Thoracic aorta (tissue), 2 donors: ENCODE data around the gene WDR3. TPM values are rescaled to one million over a fixed set of nuclear protein-coding genes. Genes with fewer than 3 reads are reported as not detected.

Experiments used
- ATAC-seq: fragments of 150-250 bp; one replicate; pipeline ENCODE4 v1.8.0; 2017; ENCODE audit warnings: low read depth; ENCODE audit not compliant: insufficient number of reproducible peaks, low FRiP score
- DNase-seq: peaks from one replicate; pipeline ENCODE4 v3.0.0-alpha.2; 2020; ENCODE audit warnings: low spot score
- H3K27ac ChIP-seq, 2 donors: fragments of 200-600 bp; sonication (generic); 1 replicate in 1 of 2; 2 replicates in 1 of 2; pipeline ENCODE4 v1.5.1; 2016; ENCODE audit warnings: mild to moderate bottlenecking in 2 of 2, moderate library complexity in 2 of 2
- H3K27me3 ChIP-seq: fragments of 200-600 bp; sonication (generic); replicated peaks from 2 replicates; pipeline ENCODE4 v1.6.0; 2016; ENCODE audit warnings: mild to moderate bottlenecking; ENCODE audit not compliant: insufficient read depth
- H3K36me3 ChIP-seq: fragments of 200-600 bp; sonication (generic); one replicate; pipeline ENCODE4 v1.5.1; 2016
- H3K4me1 ChIP-seq, 2 donors: fragments of 200-600 bp; sonication (generic); 1 replicate in 1 of 2; 2 replicates in 1 of 2; pipeline versions ENCODE4 v1.5.1 to v1.6.0; 2016; ENCODE audit warnings: low read depth in 2 of 2, mild to moderate bottlenecking in 1 of 2; ENCODE audit not compliant: control insufficient read depth in 1 of 2
- H3K4me3 ChIP-seq: fragments of 200-600 bp; sonication (generic); 2 replicates; pipeline ENCODE4 v1.5.1; 2016; ENCODE audit warnings: mild to moderate bottlenecking
- H3K9me3 ChIP-seq: fragments of 200-600 bp; sonication (generic); 2 replicates; pipeline ENCODE4 v1.5.1; 2016
- total RNA-seq, 2 donors: library from RNA; depleted of rRNA; stranded (reverse); fragments of >200 nt; gene quantifications; one replicate each; pipeline versions ENCODE4 v1.1.0 to v1.2.3, GENCODE V29; 2016
- TF ChIP-seq, protein P1 (sequence below): fragments of 200-600 bp; sonication (generic); IDR thresholded peaks from one replicate; pipeline ENCODE4 v1.5.1; 2019; ENCODE audit warnings: antibody characterized with exemption

The WDR3 gene
- total RNA-seq, 2 donors from 2014 or later, result 4.5 to 22.8 TPM

DNA sequence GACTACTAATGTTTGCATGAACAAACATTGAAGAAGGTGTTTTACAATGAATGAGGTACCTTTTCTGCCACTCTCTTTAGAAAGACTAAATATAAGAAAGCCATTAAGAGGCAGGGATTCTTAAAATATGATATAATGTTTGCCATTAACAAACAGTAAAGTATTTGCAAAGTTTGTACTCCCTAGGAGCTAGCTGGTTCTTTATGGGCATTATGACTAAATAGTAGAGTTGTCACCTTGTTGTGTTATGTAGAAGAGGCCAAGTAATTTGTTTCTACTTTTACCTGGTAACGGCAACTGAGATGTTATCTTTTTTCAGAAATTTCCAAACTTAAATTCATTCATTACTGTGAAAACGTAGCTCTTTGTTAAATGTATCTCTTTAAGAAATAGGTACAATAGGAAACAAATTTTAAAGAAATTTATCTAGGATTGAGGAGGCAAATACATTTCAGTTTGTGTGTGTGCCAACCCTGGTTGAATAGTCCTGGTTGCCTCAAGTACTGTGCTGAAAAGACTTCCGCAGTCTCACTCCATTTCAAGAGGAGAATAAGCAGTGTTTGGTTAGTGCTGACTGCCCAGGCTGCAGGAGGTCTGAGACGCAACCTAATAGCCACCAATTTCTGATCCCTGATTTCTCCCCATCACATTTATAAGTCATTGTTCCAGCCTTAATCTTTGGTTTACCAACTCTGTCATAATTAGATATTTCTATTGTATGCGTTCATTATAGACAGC, 52.1 kb downstream of the WDR3 start:
- Histone ChIP-seq H3K27me3 (no peaks in the 10 kb centered on the region), H3K9me3 (no peaks in the 10 kb centered on the region), H3K36me3 (no peaks in the 10 kb centered on the region), H3K27ac (no peak overlapping the region), H3K4me3 (no peak overlapping the region), H3K4me1 (no peaks in the 10 kb centered on the region)
- DNase-seq (no peak), ATAC-seq (no peak)
- TF ChIP-seq, protein P1, sequence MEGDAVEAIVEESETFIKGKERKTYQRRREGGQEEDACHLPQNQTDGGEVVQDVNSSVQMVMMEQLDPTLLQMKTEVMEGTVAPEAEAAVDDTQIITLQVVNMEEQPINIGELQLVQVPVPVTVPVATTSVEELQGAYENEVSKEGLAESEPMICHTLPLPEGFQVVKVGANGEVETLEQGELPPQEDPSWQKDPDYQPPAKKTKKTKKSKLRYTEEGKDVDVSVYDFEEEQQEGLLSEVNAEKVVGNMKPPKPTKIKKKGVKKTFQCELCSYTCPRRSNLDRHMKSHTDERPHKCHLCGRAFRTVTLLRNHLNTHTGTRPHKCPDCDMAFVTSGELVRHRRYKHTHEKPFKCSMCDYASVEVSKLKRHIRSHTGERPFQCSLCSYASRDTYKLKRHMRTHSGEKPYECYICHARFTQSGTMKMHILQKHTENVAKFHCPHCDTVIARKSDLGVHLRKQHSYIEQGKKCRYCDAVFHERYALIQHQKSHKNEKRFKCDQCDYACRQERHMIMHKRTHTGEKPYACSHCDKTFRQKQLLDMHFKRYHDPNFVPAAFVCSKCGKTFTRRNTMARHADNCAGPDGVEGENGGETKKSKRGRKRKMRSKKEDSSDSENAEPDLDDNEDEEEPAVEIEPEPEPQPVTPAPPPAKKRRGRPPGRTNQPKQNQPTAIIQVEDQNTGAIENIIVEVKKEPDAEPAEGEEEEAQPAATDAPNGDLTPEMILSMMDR, result no peak

DNA sequence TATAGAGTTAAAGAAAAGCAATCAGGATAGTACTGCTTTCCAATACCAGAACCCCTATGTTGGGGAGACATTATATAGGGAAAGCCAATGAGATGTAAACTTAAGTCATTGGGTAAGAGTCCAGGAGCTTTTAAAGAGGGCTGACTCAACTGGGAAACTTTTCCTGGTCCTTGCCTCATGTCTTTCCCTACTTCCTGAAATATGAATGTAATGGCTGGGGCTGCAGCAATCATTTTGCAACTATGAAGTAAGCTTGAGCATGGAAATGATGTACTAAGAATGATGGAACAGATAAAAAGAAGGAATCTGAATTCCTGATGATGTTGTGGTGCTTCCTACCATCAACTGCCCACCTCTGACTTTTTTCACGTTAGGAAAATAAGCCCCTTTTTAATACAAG, 55.7 kb downstream of the WDR3 start:
- H3K36me3 ChIP-seq, result no peaks in the 10 kb centered on the region
- TF ChIP-seq, protein P1, result no peak
- no peaks in the 10 kb centered on the region for H3K27me3 ChIP-seq
- no peaks in the 10 kb centered on the region for H3K9me3 ChIP-seq
- H3K4me1 ChIP-seq, result no peaks in the 10 kb centered on the region
- ATAC-seq, result no peak
- H3K27ac ChIP-seq, result no peak overlapping the region
- DNase-seq, result no peak
- no peak overlapping the region for H3K4me3 ChIP-seq

DNA sequence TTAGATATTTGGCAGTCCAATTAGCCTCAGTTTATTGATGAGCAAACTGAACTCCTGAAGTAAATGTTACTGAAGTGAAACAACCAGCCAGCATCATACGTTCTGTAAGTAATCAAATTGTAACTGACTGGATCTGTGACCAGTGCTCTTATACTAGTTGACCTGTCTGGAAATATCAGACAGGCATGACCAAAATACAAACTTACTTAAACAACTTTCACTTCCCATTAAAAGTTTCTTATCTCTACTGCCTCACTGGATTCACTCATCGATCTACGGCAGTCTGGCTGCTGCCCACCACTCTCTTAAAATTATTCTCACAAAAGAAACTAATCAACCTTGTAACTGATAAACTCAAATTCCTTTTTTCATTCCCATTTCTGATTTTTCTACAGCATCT, 56.4 kb downstream of the WDR3 start:
- Histone ChIP-seq H3K4me3 (no peak overlapping the region), H3K9me3 (no peaks in the 10 kb centered on the region), H3K27ac (no peak overlapping the region), H3K36me3 (no peaks in the 10 kb centered on the region), H3K27me3 (no peaks in the 10 kb centered on the region), H3K4me1 (no peaks in the 10 kb centered on the region)
- no peak for DNase-seq
- ATAC-seq, result no peak
- TF ChIP-seq, protein P1, result no peak

DNA sequence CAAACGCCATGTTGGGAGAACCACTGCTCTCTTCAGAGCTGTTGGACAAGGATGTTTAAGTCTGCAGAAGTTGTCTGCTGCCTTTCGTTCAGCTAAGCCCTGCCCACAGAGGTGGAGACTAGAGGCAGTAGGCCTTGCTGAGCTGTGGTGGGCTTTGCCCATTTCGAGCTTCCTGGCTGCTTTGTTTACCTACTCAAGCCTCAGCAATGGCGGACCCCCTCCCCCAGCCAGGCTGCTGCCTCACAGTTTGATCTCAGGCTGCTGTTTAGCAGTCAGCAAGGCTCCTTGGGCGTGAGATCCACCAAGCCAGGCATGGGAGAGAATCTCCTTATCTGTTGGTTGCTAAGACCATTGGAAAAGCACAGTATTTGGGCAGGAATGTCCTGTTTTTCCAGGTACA, 74.8 kb downstream of the WDR3 start:
- ATAC-seq (no peak), DNase-seq (no peak)
- H3K4me3 ChIP-seq, result no peak overlapping the region
- no peak overlapping the region for H3K27ac ChIP-seq
- no peaks in the 10 kb centered on the region for H3K9me3 ChIP-seq
- H3K4me1 ChIP-seq, result no peaks in the 10 kb centered on the region
- TF ChIP-seq, protein P1, result no peak
- no peaks in the 10 kb centered on the region for H3K27me3 ChIP-seq
- H3K36me3 ChIP-seq, result no peaks in the 10 kb centered on the region

DNA sequence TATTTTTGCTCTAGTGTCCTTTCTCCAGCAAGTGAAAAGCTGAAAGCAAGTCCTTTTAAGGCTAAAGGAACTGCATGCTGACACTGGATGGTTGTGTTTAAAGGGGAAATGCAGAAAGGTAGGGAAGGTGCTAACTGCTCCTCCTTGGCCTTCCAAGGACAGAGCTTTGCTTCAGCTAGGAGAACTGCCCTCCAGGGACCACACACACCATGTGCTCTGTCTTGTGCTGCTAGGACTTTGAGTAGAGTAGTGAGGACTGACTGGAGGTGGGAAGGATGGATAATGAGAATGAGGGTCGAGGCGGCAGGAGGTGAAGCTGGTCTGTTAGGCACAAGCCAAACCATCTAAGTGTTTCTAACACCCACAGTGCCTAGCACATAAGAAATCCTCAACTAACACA, 77.9 kb downstream of the WDR3 start:
- ATAC-seq (no peak), DNase-seq (no peak)
- TF ChIP-seq, protein P1, result no peak
- Histone ChIP-seq H3K36me3 (no peaks in the 10 kb centered on the region), H3K4me1 (no peaks in the 10 kb centered on the region), H3K27ac (no peak overlapping the region), H3K27me3 (no peaks in the 10 kb centered on the region), H3K9me3 (no peaks in the 10 kb centered on the region), H3K4me3 (no peak overlapping the region)
